HG02610 (cell line): ENCODE results near the gene PCYT1B.
A peak's percentile ranks its signal among the peaks of the same experiment; 100 is the strongest.
"Not testable (repeated sequence)": the region's sequence is repeated elsewhere in the genome, so short reads cannot be mapped to it uniquely, and the experiment has no call there.

ENCODE experiments used
- ATAC-seq: cut with Tn5 transposase; IDR thresholded peaks from one replicate; pipeline ENCODE4 v1.9.1; 2021; ENCODE audit warnings: mild to moderate bottlenecking, moderate library complexity; ENCODE audit not compliant: unreplicated experiment

PCYT1B gene

DNA sequence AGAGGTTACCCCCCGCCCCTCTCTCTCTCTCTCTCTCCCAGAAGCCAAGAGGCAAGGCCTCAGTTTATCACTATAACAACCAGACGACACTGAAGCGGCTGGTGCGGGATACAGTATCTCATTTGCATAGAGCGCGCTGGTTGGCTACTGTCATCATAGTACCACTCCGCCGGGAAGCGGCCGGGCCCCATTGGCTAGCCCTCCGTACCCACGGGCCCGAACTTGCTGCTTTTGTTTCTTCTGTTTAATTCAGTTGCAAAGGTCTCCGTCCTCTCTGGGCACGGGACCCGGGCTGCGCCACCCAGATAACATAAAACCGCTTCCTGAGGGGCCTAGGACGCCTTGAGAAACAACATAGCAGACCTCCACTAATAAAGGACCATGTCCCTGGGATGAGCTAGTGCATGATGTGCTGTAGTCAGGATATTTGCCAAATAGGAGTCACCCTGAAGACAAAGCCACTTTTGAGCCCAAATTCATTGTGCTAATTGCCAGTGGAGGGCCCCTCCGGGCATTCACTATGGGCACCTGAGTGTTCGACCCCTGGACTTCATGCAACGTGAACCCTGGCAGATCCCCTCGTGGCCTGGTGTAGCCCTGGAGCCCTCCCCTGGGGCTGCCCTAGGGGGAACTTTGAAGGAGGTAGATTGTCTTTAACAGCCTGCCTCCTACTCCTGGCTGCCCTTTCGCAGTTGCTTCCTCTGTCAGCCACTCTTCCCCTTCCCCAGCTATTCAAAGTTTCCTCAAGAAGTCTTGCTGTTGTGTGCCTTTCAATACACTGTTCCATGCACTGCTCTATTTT, at the start of gene PCYT1B:
Gene PCYT1B (minus strand): TSS at position 91 of the 802 bp plus-strand sequence. CDS start 242 bp downstream, outside the sequence.
- ATAC-seq, result peak; percentile 93

DNA sequence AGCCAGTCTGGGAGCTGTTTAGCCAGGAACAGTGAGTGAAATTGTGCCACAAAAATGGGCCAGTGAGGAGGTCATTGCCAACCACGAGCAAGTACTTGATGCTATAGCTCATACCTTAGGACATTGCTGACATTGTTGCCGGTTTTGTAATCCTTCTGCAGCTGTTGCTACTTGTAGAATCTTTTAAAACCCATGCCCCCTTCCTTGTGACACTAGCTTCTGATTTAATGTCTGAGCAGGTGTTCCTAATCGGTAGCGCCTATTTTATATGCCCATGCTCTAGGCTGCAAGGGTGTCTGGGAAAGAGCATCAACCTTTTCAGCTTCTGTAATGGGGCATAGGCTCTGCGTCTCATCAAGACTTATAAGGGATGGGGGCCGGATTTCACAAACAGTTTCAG, 49.1 kb upstream of the PCYT1B start:
- ATAC-seq, result no peak

DNA sequence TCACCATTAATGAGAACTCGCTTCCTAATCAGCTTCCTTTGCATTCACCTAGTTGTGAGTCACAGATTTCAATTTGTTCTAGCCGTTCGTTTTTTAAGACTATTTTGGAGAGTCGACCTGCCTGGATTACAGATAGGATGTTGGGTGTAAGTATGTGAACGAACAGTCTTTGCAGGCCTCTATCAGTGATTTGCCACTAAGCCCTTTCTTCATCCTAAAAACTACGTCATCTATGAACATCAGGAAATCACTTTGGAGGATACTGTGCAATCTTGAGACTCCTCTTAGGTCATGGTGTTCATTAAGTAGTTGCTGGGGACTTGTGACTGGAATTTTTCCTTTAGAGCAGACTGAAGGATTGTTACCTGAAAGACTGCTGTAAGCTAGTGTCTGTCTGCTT, 47.7 kb upstream of the PCYT1B start:
- ATAC-seq, result no peak

DNA sequence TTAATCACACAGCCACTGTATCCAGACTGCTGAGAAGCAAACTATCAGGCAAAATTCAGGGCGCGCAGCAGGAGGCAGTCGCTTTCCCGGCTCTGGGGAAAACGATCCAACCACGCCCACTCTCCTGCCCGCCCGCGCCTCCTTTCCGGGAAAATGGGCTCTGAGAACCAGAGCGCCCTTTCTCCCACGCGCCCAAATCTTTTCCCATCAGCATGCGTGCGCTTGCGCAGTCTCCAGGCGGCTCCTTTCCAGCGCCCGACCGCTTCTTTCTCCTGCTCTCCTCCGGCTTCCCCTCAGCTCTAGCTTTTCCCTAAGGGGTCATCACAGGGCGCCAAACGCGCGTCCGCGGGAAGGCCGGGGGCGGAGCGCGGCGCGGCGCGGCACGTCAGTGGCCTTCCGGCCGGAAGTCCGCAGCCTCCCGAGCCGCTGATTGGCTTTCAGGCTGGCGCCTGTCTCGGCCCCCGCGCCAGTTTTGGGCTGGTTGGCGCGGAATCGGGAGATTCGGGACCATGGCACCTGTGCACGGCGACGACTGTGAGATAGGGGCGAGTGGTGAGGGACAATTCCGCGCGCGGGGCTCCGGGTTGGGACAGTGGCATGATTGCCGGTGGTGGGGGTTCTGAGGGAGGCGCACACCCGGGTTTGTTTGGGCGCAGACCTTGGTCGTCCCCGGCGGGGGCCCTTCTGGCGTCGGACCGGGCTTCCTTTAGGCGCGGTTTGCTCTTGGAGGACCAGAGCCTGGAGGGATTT, 46.5 kb upstream of the PCYT1B start, which contains the start of gene POLA1:
Gene POLA1 (plus strand): TSS at position 466 of the 750 bp plus-strand sequence. CDS start 44 bp downstream, at position 510.
- peak; percentile 97 for ATAC-seq

DNA sequence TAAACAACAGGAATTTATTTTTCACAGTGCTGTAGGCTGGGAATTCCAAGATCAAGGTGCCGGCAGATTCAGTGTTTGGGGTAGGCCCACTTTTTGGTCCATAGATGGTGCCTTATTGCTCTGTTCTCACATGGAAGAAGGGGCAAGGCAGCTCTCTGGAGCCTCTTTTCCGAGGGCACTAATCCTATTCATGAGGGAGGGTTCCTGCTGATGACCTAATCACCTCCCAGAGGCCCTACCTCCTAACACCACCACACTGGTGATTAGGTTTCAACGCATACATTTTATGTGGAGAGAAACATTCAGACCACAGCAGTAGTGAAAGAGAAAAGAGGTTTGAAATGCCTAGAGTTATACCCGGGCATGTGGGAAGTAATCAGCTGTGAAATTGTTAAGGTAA, 45.2 kb upstream of the PCYT1B start:
- ATAC-seq, result no peak

DNA sequence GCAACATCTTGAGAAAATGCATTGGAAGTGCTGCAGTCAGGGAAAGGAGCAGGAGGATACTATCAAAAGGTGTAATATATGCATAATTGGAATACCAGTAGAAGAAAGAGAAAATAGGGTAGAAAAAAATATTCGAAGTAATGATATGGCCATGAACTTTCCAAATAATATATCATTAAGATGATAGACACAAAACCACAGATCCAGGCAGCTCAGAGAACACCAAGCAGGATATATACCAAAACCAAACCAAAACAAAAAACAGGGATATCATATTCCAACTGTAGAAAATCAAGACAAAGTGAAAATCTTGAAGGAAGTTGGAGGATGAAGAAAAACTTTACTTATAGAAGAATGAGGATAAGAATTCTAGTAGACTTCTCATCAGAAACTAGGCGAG, 36.9 kb upstream of the PCYT1B start:
- no peak for ATAC-seq

DNA sequence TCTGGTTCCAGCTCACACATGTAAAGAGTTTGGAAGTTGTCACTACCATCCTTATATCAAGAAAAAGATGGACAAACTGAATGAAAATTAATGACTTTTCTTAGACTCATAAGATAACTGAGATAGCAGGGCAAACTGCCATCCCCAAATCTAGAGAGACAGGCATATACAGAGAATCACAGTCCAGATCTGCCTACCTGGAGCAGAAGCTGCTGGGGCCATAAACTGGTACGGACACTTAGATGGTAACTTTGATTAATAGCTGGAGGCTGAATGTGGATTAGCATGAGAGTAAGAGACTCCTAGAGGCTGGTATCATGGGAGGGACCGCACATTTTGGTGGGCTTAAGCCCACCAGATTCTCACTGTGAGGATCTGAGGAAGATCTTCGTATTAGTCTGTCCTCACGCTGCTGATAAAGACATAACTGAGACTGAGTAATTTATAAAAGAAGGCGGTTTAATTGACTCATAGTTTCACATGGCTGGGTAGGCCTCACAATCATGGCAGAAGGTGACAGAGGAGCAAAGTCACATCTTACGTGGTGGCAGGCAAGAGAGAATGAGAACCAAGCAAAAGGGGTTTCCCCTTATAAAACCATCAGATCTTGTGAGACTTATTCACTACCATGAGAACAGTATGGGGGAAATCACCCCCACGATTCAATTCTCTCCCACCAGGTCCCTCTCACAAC, 35.7 kb upstream of the PCYT1B start:
- ATAC-seq, result no peak

DNA sequence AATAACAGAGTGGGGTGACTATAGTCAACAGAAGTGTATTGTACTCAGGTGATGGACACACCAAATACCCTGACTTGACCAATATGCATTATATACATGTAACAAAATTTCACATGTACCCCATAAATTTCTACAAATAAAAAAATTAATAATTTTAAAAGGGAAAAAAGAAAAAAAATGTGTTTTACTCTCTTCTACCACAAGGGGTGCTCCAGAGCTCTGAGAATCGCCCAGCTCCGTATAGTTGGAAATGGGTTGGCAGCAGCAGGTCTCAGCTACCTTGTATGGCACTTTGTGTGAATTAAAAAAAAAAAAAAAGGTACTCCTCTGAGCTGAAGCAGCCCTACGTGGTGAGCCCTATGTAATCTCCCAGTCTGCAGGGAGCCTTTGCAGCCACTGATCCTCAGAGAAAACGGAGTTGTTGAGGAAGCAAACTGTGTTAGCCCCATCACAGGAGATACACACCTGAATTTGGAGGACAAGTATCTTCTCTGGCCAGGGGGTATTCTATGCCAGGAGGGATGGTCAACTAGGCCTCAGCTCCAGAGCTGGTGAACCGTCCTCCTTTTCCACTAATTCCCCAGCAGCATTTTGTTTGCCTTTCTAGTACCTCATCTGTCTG, 29.4 kb upstream of the PCYT1B start:
- ATAC-seq, result no peak

DNA sequence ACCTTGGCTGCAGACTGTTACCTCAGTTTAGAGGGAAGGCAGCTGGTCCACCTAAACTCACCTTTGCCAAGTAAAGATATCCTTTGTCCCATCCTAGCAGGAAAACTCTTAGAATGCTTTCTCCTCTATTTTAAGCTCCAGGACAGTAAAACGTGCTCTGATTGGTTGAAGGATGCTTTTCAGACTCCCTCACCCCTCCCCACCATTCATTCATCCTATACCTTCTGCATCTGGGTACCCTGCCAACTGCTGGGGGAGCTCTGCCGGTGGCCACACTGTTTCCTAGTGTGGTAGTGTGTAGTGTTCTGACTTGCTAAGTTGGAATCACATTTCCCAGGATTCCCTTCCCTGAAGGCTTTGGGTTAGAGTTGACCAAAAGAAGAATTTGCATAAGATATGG, 26.3 kb upstream of the PCYT1B start:
- ATAC-seq, result no peak

DNA sequence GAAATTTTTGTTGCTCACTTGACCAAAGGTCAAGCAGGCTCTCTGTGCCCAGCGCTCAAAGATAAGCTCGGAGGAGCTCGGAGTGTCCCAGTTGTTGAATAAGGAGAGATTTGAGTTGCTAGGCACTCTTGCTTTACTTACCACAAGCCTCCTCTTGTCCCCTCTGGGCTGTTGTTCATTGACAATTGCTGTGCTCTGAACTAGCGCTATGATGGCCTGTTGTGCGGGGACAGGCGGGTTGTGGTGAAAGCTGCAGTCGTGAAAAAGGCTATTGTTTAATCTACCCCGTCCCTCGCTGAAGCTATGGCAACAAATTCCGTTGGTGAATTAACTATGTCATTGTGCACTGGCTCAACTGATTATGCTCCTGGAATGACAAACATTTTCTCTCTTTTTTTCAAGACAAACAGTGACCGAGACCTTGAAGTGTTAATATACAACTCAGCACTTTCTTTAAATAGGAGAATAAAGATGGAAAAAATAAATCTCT, 25.6 kb upstream of the PCYT1B start:
- ATAC-seq, result no peak

DNA sequence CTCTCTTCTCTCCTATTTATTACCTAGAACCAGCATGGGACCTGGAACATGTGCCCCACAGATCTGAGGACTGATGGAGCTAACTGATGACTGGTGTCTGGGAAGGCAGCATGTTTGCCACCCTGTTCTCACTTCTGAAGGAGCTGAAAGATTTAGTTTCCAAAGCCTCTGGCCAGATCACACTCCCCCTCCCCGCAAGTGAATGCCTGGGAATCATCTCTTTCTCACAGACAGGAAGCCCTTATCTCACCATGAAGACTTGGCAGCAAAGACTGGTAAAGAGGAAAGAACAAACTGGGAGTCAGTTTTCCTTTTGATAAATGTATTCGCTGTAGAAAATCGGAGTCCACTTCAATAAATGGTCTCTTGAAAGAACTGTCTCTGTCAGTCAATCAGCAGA, 21.0 kb upstream of the PCYT1B start:
- ATAC-seq, result no peak

DNA sequence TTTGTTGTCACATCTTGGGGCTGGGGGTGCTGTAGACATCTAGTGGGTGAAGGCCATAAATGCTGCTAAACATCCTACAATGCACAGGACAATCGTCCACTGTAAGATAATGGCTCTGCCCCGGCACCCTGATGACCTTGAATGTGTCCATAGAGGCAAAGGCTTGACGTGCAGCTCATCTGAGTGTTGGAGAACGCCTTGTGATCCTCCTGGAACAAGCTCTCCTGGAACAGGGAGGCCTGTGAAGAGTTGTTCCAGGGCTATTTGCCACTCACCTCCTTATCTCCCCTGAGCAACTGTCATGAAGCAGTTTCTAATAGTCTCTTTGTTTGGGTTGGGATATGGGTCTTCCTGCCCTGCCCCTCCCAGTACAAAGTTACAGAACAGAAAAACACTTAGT, 15.2 kb upstream of the PCYT1B start:
- ATAC-seq, result no peak

DNA sequence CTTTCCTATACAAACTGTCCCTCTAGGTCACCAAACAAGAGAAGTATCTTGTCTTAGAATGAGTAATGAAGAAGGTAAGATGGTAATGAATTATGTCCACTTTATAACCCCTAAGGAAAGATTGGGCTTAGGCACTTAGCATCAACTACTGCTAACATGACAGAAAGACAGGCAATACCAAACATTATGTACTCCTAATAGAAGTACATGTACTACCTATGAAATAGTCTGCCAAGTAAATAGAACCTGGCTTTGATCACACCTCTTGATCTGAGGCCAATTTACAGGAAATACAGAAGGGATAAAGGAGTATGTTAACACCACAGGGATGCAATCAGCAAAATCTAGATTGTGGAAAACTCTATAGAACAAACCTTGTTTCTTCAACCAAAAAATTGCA, 14.1 kb upstream of the PCYT1B start:
- ATAC-seq, result no peak

DNA sequence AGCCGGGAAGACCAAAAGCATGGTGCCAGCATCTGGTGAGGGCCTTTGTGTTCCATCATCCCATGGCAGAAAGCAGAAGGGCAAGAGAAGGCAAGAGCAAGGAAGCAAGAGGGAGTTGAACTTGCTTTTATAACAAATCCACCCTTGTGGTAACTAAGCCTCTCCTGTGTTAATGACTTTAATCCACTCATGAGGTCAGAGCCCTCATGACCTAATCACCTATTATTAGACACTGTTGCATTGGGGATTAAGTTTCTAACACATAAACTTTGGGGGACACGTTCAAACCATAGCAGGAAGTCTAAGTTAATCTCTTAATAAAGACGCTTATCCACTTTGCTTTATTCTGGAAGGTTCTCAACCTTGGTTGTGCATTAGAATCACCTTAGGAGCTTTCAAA, 12.5 kb upstream of the PCYT1B start:
- ATAC-seq, result no peak

DNA sequence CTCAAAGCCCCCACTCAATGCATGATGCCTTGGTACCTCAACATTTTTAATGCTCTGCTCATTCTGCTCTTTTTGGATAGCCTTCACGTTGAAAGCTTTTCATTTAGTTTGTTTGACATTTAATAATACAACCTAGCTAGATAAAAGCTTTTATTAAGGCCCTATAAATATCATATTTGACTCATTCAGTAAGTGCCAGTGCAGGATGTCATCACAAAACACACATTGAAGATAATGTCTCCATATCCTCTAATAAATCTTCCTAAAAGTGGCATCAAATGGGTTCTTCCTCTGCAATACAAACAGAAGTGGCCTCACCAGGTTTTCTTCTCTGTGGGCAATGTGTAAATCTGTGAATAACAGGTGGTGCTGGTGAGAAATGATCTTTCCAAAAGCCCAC, 12.0 kb upstream of the PCYT1B start:
- ATAC-seq, result no peak

DNA sequence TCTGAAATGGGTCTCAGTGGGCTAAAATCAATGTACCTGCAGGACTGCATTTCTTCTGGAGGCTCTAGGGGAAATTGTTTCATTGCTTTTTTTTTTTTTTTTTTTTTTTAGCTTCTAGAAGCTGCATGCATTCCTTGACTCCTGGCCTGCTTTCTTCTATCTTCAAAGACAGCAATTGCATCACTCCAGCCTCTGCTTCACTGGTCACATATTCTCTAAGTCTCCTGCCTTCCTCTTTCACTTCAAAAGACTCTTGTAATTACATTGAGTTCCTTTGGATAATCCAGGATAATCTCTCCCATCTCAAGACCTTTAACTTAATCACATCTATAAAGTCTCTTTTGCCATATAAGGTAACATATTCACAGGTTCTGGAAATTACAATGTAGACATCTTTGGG, 11.3 kb upstream of the PCYT1B start:
- no peak for ATAC-seq

DNA sequence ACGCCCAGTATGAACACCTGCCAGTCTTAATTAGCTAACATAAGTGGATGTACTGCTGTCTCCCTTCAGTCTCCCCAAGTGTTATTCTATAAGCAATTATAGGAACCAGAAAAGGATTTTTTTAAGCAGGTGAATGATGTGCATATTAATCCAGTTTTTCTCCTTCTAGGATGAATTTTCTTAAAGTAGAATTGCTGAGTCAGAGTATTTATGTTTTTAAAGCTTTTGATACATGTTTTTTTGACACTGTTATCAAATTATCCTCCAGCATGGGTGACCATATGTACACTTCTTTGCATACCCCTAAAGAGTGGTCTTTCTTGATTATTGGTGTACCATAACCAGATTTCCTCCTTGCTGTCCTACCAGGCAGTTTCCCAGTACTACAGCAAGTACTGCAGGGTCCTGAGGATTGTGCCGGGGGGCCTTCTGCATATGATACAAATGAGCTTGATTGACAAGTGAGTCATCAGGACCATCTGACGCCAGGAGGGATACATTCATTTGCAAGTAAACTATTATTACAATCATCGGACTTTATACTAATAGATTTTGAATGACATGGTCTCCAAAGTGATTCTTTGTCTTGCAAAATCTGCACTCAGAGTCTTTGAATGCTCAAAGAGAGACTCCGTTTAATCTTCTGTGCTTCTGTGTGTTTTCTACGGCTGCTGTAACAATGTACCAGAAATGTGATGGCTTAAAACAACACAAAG, 10.7 kb upstream of the PCYT1B start:
- ATAC-seq, result no peak

DNA sequence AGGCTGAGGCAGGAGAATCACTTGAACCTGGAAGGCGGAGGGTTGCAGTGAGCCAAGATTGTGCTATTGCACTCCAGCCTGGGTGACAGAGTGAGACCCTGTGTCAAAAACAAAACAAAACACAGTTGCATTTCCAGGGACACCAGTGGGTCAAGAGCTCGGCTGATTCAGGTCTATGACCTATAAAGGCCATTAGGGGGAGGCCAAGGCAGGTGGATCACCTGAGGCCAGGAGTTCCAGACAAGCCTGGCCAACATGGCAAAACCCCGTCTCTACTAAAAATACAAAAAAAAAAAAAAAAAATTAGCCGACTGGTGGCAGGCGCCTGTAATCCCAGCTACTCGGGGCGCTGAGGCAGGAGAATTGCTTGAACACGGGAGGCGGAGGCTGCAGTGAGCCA, 8.5 kb upstream of the PCYT1B start:
- ATAC-seq, result not testable (repeated sequence)

DNA sequence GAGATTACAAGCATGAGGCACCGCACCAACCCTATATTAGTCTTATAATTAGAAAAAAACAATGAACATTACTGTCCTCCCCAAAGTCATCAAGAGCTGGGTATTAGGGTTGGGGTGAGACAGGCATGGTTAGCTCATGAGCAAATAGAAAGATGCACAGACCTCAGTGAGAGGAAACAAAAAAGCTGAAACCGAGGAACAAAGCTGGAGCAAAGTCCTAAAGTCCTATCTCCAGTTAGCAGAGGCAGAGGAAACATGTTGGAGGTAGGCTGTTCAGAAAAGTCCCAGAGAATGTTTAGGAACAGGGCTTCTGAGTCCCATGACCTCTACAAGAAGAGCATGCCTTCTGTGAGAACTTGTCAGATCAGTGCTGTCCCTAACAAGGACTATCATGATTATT, 4.6 kb upstream of the PCYT1B start:
- ATAC-seq, result no peak

DNA sequence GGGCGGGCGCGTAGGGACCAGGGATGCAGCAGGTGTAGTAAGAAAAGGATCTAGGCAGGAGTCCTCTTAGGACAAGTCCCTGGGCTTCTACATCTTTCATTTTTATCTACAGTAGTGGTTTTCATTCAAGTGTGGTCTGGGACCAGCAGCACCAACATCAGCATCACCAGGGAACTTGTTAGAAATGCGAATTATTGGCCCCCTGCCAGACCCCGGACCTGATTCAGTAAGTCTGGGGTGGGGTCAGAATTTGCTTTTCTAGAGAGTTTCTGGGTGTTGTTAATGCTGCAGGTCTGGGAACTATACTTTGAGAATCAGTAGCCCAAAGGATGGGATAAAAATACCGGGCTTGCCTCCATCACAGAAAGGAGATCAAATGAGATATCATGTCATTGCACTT, 1.3 kb upstream of the PCYT1B start:
- no peak for ATAC-seq
